NCI-H1436 treated with DMSO at 0.1 percent for 48 hours (cell line): Measurements from ENCODE around the gene ZDHHC18.

Experiments used
- DNase-seq: peaks from one replicate; lab custom pipeline; 2025; lab: John Stamatoyannopoulos, UW

Gene ZDHHC18

DNA sequence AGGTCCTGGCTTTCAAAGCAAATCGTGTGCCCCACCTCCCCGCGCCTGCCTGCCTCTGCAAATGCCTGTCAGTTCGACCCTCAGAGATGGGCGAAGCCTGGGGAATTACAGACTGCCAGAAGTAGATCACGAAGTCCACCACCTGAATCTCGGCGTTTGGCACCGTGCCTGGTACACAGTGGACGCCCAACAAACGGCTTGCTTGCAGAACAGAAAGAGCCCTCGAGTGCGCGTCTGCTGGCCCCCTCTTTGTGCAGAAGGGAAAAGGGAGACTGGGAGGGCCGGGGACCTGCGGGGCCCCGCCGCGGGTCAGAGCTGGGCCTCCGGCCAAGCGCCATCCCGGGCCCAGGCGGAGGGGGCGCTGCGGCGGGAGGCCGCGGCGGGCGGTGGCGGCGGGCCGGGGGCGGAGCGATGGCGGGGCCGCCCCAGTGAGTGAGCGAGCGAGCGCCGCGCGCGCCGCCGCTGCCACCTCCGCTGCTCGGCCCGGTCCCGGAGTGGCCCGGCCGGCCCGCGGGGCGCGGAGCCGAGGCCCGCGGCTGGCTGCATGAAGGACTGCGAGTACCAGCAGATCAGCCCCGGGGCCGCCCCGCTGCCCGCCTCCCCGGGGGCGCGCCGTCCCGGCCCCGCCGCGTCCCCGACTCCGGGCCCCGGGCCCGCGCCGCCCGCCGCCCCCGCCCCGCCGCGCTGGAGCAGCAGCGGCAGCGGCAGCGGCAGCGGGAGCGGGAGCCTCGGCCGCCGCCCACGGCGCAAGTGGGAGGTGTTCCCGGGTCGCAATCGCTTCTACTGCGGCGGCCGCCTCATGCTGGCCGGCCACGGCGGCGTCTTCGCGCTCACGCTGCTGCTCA, at the start of gene ZDHHC18:
Gene ZDHHC18, plus strand, starts transcription at position 428 of the 845 bp plus-strand sequence. Its CDS starts 117 bp downstream, at position 545.
- no peak for DNase-seq

DNA sequence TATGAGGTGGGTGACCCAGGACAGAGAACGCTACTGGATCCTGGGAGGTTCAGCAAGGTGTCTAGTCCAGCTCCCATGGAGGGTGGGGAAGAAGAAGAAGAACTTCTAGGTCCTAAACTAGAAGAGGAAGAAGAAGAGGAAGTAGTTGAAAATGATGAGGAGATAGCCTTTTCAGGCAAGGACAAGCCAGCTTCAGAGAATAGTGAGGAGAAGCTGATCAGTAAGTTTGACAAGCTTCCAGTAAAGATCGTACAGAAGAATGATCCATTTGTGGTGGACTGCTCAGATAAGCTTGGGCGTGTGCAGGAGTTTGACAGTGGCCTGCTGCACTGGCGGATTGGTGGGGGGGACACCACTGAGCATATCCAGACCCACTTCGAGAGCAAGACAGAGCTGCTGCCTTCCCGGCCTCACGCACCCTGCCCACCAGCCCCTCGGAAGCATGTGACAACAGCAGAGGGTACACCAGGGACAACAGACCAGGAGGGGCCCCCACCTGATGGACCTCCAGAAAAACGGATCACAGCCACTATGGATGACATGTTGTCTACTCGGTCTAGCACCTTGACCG, 47.3 kb upstream of the ZDHHC18 start:
- DNase-seq = no peak

- DNase-seq = no peak
Measured at GRCh38 chr1:26780344-26780957, 46.0 kb upstream of the ZDHHC18 start.

DNA sequence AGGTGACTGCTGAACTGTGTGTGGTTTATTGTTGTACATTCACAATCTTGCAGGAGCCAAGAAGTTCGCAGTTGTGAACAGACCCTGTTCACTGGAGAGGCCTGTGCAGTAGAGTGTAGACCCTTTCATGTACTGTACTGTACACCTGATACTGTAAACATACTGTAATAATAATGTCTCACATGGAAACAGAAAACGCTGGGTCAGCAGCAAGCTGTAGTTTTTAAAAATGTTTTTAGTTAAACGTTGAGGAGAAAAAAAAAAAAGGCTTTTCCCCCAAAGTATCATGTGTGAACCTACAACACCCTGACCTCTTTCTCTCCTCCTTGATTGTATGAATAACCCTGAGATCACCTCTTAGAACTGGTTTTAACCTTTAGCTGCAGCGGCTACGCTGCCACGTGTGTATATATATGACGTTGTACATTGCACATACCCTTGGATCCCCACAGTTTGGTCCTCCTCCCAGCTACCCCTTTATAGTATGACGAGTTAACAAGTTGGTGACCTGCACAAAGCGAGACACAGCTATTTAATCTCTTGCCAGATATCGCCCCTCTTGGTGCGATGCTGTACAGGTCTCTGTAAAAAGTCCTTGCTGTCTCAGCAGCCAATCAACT, 45.2 kb upstream of the ZDHHC18 start:
- DNase-seq = no peak

GRCh38 chr1:26782521-26783212, 43.8 kb upstream of the ZDHHC18 start:
- DNase-seq = no peak

- DNase-seq = no peak
Measured at GRCh38 chr1:26783646-26784022, 42.9 kb upstream of the ZDHHC18 start.

GRCh38 chr1:26784023-26784871, 42.2 kb upstream of the ZDHHC18 start:
- DNase-seq = no peak

DNA sequence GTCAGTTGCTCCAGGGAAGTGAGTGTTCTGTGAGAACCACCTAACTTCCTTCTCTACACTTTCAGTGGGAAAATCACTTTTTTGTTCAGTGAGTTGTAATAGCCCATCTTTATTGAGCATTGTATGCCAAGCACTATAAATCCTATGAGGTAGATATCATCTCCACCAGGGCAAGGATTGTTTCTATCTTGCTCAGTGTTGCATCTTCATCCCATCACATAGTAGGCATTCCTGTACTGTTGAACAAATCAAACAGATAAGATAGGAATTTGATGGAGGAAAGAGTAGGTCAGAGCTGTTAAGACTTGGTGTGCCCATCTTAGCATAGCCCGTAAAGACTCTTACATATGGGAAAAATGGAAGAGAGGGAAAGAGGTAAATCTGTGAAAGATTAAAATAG, 41.6 kb upstream of the ZDHHC18 start:
- no peak for DNase-seq

DNA sequence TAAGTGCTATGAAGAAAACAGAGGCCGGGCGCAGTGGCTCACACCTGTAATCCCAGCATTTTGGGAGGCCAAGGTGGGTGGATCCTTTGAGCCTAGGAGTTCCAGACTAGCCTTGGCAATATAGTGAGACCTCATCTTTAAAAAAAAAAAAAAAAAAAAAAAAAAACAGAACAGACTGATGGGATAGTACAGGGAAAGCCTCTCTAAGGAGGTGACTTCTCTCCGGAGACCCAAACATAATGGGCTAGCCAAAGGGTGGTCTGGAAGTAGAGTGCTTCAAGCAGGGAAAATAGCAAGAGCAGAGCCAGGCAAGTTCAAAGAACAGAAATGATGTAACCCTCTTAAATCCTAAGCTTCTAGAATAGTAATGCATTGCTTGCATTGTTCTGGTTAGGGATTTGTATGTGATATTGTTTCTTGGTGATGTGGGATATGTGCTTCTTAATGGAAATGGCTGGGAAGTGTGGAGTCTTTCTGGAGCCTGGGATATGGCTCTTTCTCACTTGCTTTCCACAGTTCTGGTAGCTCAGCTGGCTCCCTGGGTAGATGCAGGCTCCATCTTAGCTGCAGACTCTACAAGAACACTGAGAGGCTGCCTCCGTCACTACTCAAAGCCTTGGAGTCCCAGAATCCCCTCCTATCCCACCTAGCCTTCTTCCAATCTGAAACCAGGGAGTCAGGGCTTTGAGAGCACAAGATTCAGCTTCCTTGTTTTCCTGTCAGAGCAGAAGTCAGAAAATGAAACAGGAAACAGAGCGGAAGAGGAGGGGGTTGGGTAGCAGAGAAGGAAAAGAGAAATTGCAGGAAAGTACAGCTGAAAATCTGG, 40.7 kb upstream of the ZDHHC18 start:
- no peak for DNase-seq

GRCh38 chr1:26786437-26787380, 39.8 kb upstream of the ZDHHC18 start:
- DNase-seq = no peak

- no peak for DNase-seq
Measured at GRCh38 chr1:26787381-26787705, 39.1 kb upstream of the ZDHHC18 start.

GRCh38 chr1:26787706-26788514, 38.6 kb upstream of the ZDHHC18 start, which contains the start of gene PIGV:
Gene PIGV (plus strand): TSS chr1:26787950. CDS start chr1:26790816, 2,866 bp downstream.
- DNase-seq = no peak

- DNase-seq = no peak
Measured at GRCh38 chr1:26788515-26788785, 38.0 kb upstream of the ZDHHC18 start.

- DNase-seq = peak; percentile 67
Measured at GRCh38 chr1:26788836-26789611, 37.5 kb upstream of the ZDHHC18 start.

DNA sequence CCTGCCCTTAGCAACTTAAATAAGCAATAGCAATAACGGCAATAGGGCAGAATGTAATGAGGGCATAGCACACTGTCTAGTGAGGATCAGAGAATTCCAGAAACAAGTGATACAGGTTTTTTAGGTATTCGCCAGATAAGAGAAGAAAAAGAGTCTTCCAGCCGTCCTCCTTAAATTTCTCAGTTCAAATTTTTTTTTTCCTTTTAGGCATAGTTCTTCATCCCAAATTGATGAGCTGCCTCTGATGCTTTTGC, 36.9 kb upstream of the ZDHHC18 start:
- DNase-seq = no peak

DNA sequence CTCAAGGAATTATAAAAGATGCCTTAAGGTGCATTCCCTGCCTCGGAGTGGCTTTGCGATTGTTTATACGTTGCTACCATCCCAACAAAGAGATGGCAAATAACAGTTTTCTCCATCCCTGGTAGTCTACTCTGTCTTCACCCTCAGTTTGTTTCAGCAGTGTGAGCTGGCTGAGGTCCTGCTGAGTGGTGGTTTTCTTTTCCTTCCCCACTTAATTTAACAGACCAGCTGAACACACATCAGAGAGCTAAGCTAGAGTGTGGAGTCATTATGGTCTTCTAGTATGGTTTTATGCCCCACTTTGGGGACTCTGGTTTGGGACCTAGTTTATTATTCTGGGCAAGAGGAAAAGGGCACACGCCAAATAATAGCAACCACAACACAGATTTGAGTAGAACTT, 36.6 kb upstream of the ZDHHC18 start:
- no peak for DNase-seq

DNA sequence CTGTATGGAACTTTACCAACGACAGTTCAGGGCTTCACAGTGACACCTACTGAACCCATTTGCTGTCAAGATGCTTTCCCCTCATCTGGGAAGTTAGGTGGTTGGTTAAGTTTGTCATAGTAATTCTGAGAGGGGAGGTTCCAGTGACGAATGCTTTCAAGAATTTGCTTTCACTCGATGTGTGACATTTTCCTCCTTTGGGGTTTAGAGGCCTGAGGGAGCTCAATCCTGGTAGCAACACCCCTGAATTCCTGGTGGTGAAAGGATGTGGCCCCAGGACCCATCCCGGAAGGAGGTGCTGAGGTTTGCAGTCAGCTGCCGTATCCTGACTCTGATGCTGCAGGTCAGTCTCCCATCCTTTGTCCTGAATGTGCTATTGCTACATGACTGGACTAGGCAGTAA, 35.9 kb upstream of the ZDHHC18 start:
- DNase-seq = no peak

- DNase-seq = no peak
Measured at GRCh38 chr1:26791148-26791547, 35.3 kb upstream of the ZDHHC18 start.
